ENCODE results near the gene TBX20. TPM values are rescaled to one million over a fixed set of nuclear protein-coding genes. Genes with fewer than 3 reads are reported as not detected.
"Not testable (repeated sequence)": the region's sequence is repeated elsewhere in the genome, so short reads cannot be mapped to it uniquely, and the experiment has no call there.

TBX20 gene
- total and polyA plus RNA-seq, 4 donors = 0.21 to 0.89 (median 0.59) TPM

GRCh38 chr7:35241436-35241835 lies 12.5 kb downstream of the TBX20 start:
- Histone ChIP-seq H3K36me3 (ENCODE audit: control insufficient read depth in 4 of 4, insufficient read depth in 3 of 4, low read depth in 1 of 4, low read length in 3 of 4) (no peaks in the 10 kb centered on the region), H3K4me1 (ENCODE audit: control insufficient read depth in 4 of 4, insufficient read depth in 4 of 4, low read length in 3 of 4) (no peaks in the 10 kb centered on the region), H3K9ac (ENCODE audit: low read depth in 1 of 2, low read length in 2 of 2) (no peak overlapping the region), H3K9me3 (ENCODE audit: control insufficient read depth in 4 of 4, low read length in 3 of 4) (no peaks in the 10 kb centered on the region), H3K4me3 (ENCODE audit: low read depth in 1 of 3, low read length in 3 of 3) (no peak overlapping the region), H3K27ac (ENCODE audit: low read depth in 1 of 2, low read length in 2 of 2) (no peak overlapping the region), H3K27me3 (ENCODE audit: control insufficient read depth in 4 of 4, insufficient read depth in 4 of 4, low read length in 3 of 4) (peaks cover 0 to 6% (median 4%) of the 10 kb centered on the region in 4 donors)
- TF ChIP-seq JUND (IDR thresholded peaks at IDR 0.05) (no peak), EGR1 (IDR thresholded peaks at IDR 0.05; ENCODE audit: low read depth in 2 of 2) (no peak), REST (IDR thresholded peaks at IDR 0.05) (no peak), FOXA1 (IDR thresholded peaks at IDR 0.05) (no peak), FOXA2 (IDR thresholded peaks at IDR 0.05) (no peak), CTCF (IDR thresholded peaks at IDR 0.05; ENCODE audit: low read depth, low read length, missing input control) (no peak), NR2F2 (IDR thresholded peaks at IDR 0.05) (no peak), ATF3 (IDR thresholded peaks at IDR 0.05) (no peak), HNF4A (conservative IDR thresholded peaks at IDR 0.05) (no peak), ZBTB33 (IDR thresholded peaks at IDR 0.05) (no peak), HNF4G (IDR thresholded peaks at IDR 0.05) (no peak), TAF1 (conservative IDR thresholded peaks at IDR 0.05) (no peak), RAD21 (IDR thresholded peaks at IDR 0.05) (no peak)
- DNase-seq (ENCODE audit: low spot score) = no peak

GRCh38 chr7:35241008-35241407 lies 12.9 kb downstream of the TBX20 start:
- H3K4me1 ChIP-seq (ENCODE audit: control insufficient read depth in 4 of 4, insufficient read depth in 4 of 4, low read length in 3 of 4); H3K4me3 ChIP-seq (ENCODE audit: low read depth in 1 of 3, low read length in 3 of 3); H3K27me3 ChIP-seq (ENCODE audit: control insufficient read depth in 4 of 4, insufficient read depth in 4 of 4, low read length in 3 of 4); H3K9ac ChIP-seq (ENCODE audit: low read depth in 1 of 2, low read length in 2 of 2); DNase-seq (ENCODE audit: low spot score); H3K36me3 ChIP-seq (ENCODE audit: control insufficient read depth in 4 of 4, insufficient read depth in 3 of 4, low read depth in 1 of 4, low read length in 3 of 4); H3K27ac ChIP-seq (ENCODE audit: low read depth in 1 of 2, low read length in 2 of 2); H3K9me3 ChIP-seq (ENCODE audit: control insufficient read depth in 4 of 4, low read length in 3 of 4): not testable (repeated sequence)
- 67% methylated on average over 2 of the region's 2 CpGs for WGBS

- not testable (repeated sequence) for DNase-seq (ENCODE audit: low spot score); H3K9ac ChIP-seq (ENCODE audit: low read depth in 1 of 2, low read length in 2 of 2); H3K4me1 ChIP-seq (ENCODE audit: control insufficient read depth in 4 of 4, insufficient read depth in 4 of 4, low read length in 3 of 4); H3K27me3 ChIP-seq (ENCODE audit: control insufficient read depth in 4 of 4, insufficient read depth in 4 of 4, low read length in 3 of 4); H3K36me3 ChIP-seq (ENCODE audit: control insufficient read depth in 4 of 4, insufficient read depth in 3 of 4, low read depth in 1 of 4, low read length in 3 of 4); H3K4me3 ChIP-seq (ENCODE audit: low read depth in 1 of 3, low read length in 3 of 3); H3K9me3 ChIP-seq (ENCODE audit: control insufficient read depth in 4 of 4, low read length in 3 of 4); H3K27ac ChIP-seq (ENCODE audit: low read depth in 1 of 2, low read length in 2 of 2)
- 91% methylated on average over 5 of the region's 5 CpGs for WGBS
Observed at GRCh38 chr7:35238456-35238855, 15.4 kb downstream of the TBX20 start.

Measured in liver (tissue), 9 donors.